Colonic mucosa (tissue), 4 donors: Measurements from ENCODE around the gene SEMA6A. TPM values are rescaled to one million over a fixed set of nuclear protein-coding genes. Genes with fewer than 3 reads are reported as not detected.

Experiments
- DNase-seq: peaks from one replicate; pipeline ENCODE4 v3.0.0-alpha.2; 2020
- H3K27ac ChIP-seq: fragments of 200-600 bp; one replicate; pipeline ENCODE4 v1.8.0; 2021
- H3K27me3 ChIP-seq: fragments of 200-600 bp; one replicate; pipeline ENCODE4 v1.8.0; 2021
- H3K36me3 ChIP-seq: fragments of 200-600 bp; one replicate; pipeline ENCODE4 v1.8.0; 2021
- H3K4me1 ChIP-seq: fragments of 200-600 bp; one replicate; pipeline ENCODE4 v1.8.0; 2021; ENCODE audit warnings: mild to moderate bottlenecking
- H3K4me3 ChIP-seq: fragments of 200-600 bp; one replicate; pipeline ENCODE4 v1.8.0; 2021
- H3K9ac ChIP-seq, 2 donors: one replicate each; pipeline ENCODE4 v1.7.0; 2013; ENCODE audit warnings: control low read depth in 2 of 2, low read depth in 2 of 2, low read length in 2 of 2
- H3K9me3 ChIP-seq: fragments of 200-600 bp; one replicate; pipeline ENCODE4 v1.8.0; 2021
- CTCF ChIP-seq: fragments of 200-600 bp; IDR thresholded peaks from one replicate; pipeline ENCODE4 v1.8.0; 2022; ENCODE audit warnings: antibody characterized with exemption, mild to moderate bottlenecking
- intact Hi-C: fragments of 100-400 bp; cut with DNase I; formaldehyde crosslinking; loops from one replicate; pipeline ENCODE4 v1.14.1; 2022
- total RNA-seq, 2 donors: library from RNA; stranded (reverse); fragmentation: NEBNext Ultra II Directional in 1 of 2; extraction: Animal tissue kit (Norgen Biotek cat#: 25700) in 1 of 2; gene quantifications; one replicate each; pipeline ENCODE4 v1.2.1, GENCODE V29; 2021
- donor health status: healthy.
- donor health status: DM: no; HTN: no; CAD: no.
- donor health status: DM: no; HTN: no; CAD: no.

SEMA6A gene
- total RNA-seq, 2 donors from 2014 or later, result 66.7 to 89.9 TPM

DNA sequence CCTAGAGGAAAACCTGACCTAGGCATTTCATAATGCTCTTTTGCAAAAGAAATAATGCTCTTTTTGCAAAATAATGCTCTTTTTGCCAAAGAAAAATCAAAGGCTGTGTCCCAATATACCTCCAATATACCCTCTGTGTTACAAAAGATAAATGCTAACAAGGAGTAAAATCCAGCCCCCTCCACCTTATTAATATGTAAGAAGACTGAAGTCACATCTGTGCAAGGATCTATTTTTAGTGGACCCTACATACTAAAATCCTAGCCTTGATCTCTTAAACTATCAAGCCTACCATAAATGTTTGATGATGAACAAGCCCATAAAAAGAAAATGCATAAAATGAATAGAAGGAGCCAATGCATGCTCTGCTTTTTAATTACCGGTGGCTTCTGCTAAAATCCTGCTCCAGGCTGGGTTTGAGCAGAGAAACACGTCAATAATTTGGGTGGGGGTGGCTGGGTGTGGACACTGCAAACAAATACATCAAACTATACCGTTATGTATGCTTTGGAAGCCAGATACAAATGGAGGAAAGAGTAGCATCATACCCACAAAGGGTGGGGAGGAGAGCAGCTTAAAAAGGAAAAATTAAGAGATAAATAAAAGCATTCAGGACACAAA lies 131.6 kb downstream of the SEMA6A start:
- DNase-seq, result no peak

GRCh38 chr5:116442095-116442534 lies 132.5 kb downstream of the SEMA6A start:
- H3K27me3 ChIP-seq, result no peaks in the 10 kb centered on the region
- no peak for DNase-seq
- intact Hi-C loops, result no loop called here
- no peak overlapping the region for H3K27ac ChIP-seq
- H3K4me1 ChIP-seq, result no peaks in the 10 kb centered on the region
- H3K36me3 ChIP-seq, result peaks cover 5% of the 10 kb centered on the region
- H3K4me3 ChIP-seq, result no peak overlapping the region
- no peak overlapping the region for H3K9ac ChIP-seq
- TF ChIP-seq CTCF, result no peak
- H3K9me3 ChIP-seq, result no peaks in the 10 kb centered on the region

More for the DNA sequence above, 131.6 kb downstream of the SEMA6A start:
- intact Hi-C loops, result no loop called here
- no peak overlapping the region for H3K4me3 ChIP-seq
- no peaks in the 10 kb centered on the region for H3K4me1 ChIP-seq
- H3K27ac ChIP-seq, result no peak overlapping the region
- no peak overlapping the region for H3K9ac ChIP-seq
- TF ChIP-seq CTCF, result no peak
- H3K9me3 ChIP-seq, result no peaks in the 10 kb centered on the region
- no peaks in the 10 kb centered on the region for H3K27me3 ChIP-seq
- H3K36me3 ChIP-seq, result peaks cover 8% of the 10 kb centered on the region

DNA sequence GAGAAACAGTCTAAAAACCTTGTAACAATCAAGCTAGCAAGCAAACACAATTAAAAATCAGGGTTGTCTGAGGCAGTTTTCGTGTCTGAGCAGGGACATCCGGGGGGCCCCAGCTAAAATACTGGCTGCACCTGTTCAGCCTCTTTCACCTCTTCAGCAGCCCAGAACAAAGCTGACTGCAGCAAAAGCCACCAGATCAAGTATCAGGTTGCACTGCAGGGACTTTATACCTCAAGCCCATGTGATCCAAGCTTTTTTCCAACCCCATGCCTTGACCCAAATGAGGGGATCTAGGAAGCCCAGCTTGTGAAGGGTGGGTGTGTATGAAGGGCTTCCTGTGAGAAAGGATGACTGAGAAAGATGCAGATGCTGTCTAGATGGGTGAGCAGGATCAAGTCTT lies 133.4 kb downstream of the SEMA6A start:
- H3K9ac ChIP-seq, result no peak overlapping the region
- TF ChIP-seq CTCF, result no peak
- no peaks in the 10 kb centered on the region for H3K36me3 ChIP-seq
- DNase-seq, result no peak
- no peak overlapping the region for H3K27ac ChIP-seq
- no peaks in the 10 kb centered on the region for H3K27me3 ChIP-seq
- no peak overlapping the region for H3K4me3 ChIP-seq
- no peaks in the 10 kb centered on the region for H3K4me1 ChIP-seq
- no peaks in the 10 kb centered on the region for H3K9me3 ChIP-seq
- intact Hi-C loops, result no loop called here

DNA sequence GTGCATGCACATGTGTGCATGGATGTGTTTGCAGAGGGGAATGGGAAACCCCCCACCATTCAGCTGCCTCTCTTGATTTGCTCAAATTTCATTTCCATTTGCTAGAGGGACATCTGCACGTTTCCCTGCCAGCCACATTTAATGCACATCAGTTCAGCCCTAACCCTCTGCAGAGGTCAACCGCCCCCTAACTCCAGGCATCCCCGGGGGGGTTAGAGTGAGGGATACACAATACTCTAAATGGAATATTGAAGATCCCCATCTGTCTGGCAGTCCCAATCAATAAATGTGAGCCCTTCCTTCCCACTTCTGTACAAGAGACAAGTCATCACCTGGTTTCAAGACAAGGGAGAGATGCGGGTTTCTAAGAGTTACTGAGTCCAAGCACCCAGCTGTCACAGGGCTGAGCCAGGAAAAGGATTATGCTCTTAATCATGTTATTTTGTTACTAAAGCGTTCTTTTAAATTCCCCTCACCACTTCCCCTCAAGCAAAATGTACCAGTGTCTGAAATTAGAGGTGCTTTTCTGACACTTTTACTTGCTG lies 134.1 kb downstream of the SEMA6A start:
- H3K9me3 ChIP-seq, result no peaks in the 10 kb centered on the region
- no peaks in the 10 kb centered on the region for H3K4me1 ChIP-seq
- no peaks in the 10 kb centered on the region for H3K36me3 ChIP-seq
- H3K9ac ChIP-seq, result no peak overlapping the region
- no peak overlapping the region for H3K27ac ChIP-seq
- no peaks in the 10 kb centered on the region for H3K27me3 ChIP-seq
- H3K4me3 ChIP-seq, result no peak overlapping the region
- TF ChIP-seq CTCF, result no peak
- no peak for DNase-seq
- intact Hi-C loops, result no loop called here

DNA sequence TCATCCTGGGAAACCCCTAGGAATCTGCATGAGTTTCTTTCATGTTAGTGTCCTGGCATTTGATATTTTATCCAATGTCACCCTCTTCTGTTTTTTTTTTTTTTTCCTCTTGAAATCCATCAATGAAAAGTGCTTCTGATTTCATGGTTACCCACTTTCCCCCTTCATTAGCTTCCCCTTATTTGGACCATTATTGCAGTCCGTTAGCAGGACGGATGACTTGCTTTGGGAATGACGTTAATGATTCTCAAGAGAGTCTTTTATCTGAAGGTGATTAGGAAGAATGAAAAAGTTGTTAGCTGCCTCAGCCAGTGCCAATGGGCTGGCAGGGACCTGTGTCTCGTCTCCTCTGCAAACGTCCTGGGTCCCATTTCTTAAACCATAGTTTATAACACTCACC lies 134.7 kb downstream of the SEMA6A start:
- Histone ChIP-seq H3K27me3 (no peaks in the 10 kb centered on the region), H3K4me1 (no peaks in the 10 kb centered on the region), H3K36me3 (no peaks in the 10 kb centered on the region), H3K4me3 (no peak overlapping the region), H3K27ac (no peak overlapping the region), H3K9me3 (no peaks in the 10 kb centered on the region), H3K9ac (no peak overlapping the region)
- intact Hi-C loops, result no loop called here
- TF ChIP-seq CTCF, result no peak
- no peak for DNase-seq
